NCI-H460 (cell line): ENCODE data around the gene PLEKHH2. TPM values are rescaled to one million over a fixed set of nuclear protein-coding genes. Genes with fewer than 3 reads are reported as not detected.
A peak's percentile ranks its signal among the peaks of the same experiment; 100 is the strongest.
"Not testable (repeated sequence)": the region's sequence is repeated elsewhere in the genome, so short reads cannot be mapped to it uniquely, and the experiment has no call there.

Experiments
- DNase-seq: peaks from one replicate; pipeline ENCODE4 v3.0.0-alpha.2; 2016; ENCODE audit warnings: low read depth; ENCODE audit errors: extremely low read depth
- polyA plus RNA-seq: library from polyadenylated mRNA; depleted of rRNA; stranded (reverse); fragments of >200 nt; gene quantifications from 2 replicates; pipeline ENCODE4 v1.2.3, GENCODE V29; 2014; cell fraction: nucleus; rRNA removed
- total RNA-seq: library from RNA; depleted of rRNA; stranded (reverse); fragments of >200 nt; shearing (Covaris generic); gene quantifications from 2 replicates; pipeline ENCODE4 v1.2.3, GENCODE V29; 2014; rRNA removed

Gene PLEKHH2
- 1.8 and 2.1 TPM in 2 replicates for total RNA-seq
- polyA plus RNA-seq: 4.4 and 9.3 TPM in 2 replicates

- DNase-seq: peak; percentile 81
Observed at GRCh38 chr2:43637030-43637803, at the start of gene PLEKHH2. PLEKHH2 (plus strand) TSS chr2:43637260; CDS start chr2:43644674, 7,414 bp downstream.

GRCh38 chr2:43592443-43592842 is 44.6 kb upstream of the PLEKHH2 start:
- no peak for DNase-seq

DNA sequence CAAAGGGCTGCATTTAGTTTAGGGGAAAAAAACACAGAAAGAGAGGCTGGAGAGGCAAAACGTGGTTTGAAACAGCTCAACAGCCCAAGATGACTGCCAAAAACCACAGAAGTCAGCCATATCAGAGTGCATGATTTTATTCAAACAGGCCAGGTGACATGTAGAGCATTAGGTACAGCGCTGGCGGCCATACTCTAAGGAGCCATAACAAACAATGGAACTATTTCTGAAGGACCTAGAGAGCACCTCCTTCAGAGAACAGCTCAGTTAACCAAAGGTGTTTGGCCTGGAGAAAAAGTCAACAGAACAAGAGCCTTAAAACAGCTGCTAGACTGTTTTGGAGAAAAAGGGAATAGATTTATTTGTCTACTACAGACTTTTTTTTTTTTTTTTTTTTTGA is 43.8 kb upstream of the PLEKHH2 start:
- no peak for DNase-seq

GRCh38 chr2:43594875-43595274 is 42.2 kb upstream of the PLEKHH2 start:
- DNase-seq: no peak

- DNase-seq: peak; percentile 100
Observed at GRCh38 chr2:43595603-43596412, 41.3 kb upstream of the PLEKHH2 start, which contains the start of gene THADA. THADA (minus strand) TSS chr2:43596038; CDS start chr2:43592392, 3,646 bp downstream.

- not testable (repeated sequence) for DNase-seq
Observed at GRCh38 chr2:43600596-43600995, 36.5 kb upstream of the PLEKHH2 start.

DNA sequence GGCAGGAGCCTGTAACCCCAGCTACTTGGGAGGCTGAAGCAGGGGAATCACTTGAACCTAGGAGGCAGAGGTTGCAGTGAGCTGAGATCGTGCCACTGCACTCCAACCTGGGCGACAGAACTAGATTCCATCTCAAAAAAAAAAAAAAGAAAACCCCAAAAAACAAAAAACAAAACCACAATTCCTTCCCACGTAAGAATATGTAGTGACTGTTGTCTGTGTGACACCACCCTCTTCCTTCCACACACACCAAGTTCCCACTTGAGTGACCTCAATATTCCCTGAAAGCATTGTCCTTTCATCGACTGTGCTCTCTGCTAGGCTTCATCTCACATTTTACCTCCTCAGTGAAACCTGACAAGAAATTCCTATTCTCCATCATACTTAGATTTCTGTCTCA is 32.4 kb upstream of the PLEKHH2 start:
- DNase-seq: no peak

DNA sequence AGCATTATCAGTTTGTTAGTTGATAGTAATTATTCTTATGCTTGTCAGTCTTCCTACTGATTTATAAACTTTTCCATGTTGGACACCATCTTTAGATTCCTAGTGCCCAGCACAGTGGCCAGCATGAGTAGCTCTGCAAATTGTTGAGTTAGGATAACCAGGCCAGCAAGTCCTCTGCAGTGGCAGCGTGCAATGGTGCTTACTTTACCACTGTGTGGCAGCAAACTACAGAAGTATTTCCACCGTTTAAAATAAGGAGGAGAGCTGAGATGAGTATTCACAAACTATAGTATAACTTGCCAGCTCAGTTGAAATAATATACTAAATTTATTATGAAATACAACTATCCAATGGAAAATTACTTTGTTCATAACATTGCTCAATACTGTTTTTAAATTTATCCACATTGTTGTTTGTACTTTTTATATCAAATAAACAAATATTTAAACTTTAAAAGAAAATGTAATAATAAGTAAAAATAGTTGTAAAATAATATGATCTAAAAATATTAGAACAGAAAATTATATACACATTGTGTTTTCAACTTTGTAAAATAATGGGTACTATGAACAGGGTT is 31.9 kb upstream of the PLEKHH2 start:
- peak; percentile 57 for DNase-seq

- DNase-seq: no peak
Observed at GRCh38 chr2:43605851-43606250, 31.2 kb upstream of the PLEKHH2 start.

DNA sequence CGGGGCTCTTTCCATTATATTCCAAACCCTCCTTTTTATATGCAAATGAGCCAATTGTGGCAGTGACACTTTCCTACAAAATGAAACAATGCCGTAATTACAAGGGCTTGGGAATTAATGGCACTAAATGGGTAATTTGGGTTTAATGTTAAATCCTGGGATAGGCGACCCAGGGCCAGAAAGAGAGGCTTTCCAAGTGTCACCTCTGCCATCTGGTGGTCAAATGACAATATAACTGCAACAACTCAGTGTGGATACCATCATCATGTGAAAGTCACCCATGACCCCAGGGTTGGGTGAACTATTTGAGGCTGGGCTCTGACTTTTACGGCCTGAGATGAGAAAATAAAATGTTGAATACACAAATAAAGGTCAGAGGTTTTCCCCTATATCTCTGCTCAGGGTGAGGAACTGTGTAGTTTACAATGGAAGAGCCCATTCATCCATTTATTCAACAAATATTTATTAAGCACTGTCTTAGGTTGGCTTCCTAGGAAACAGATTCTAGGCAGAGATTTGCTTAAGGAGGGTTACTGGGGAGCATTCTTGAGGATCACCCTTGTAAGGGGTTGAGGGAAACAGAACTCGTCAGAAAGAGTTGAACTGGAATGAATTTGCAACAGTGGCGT is 27.7 kb upstream of the PLEKHH2 start:
- DNase-seq: peak; percentile 66

DNA sequence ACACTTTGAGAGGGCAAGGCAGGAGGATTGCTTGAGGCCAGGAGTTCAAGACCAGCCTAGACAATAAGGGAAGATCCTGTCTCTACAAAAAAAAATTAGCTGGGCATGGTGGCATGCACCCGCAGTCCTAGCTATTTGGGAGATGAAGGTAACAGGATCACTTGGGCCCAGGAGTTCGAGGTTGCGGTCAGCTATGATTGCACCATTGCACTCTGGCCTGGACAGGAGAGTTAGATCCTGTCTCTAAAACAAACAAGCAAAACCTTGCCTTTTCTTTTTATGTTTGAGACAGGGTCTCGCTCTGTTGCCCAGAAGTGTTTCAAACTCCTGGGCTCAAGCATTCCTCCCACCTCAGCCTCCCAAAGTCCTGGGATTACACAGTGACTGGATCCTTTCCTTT is 26.7 kb upstream of the PLEKHH2 start:
- no peak for DNase-seq

GRCh38 chr2:43611987-43612894 is 24.8 kb upstream of the PLEKHH2 start:
- DNase-seq: peak; percentile 79

DNA sequence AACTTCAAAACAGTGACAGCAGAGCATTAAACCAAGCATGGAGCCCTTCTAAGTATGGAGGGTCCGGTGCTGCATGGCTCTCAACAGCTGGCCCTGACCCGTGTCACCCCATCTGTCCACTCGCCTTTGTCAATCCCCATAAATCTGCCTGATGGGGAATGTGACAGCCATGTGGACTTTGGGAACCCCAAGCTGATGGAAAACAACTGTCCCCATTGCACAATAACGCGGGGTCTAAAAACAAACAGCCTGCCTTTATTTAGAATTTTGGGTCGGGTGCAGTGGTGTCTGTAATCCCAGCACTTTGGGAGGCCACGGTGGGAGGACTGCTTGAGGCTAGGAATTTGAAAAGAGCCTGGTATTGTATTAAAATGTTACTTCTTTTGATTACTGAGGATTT is 24.1 kb upstream of the PLEKHH2 start:
- DNase-seq: no peak

DNA sequence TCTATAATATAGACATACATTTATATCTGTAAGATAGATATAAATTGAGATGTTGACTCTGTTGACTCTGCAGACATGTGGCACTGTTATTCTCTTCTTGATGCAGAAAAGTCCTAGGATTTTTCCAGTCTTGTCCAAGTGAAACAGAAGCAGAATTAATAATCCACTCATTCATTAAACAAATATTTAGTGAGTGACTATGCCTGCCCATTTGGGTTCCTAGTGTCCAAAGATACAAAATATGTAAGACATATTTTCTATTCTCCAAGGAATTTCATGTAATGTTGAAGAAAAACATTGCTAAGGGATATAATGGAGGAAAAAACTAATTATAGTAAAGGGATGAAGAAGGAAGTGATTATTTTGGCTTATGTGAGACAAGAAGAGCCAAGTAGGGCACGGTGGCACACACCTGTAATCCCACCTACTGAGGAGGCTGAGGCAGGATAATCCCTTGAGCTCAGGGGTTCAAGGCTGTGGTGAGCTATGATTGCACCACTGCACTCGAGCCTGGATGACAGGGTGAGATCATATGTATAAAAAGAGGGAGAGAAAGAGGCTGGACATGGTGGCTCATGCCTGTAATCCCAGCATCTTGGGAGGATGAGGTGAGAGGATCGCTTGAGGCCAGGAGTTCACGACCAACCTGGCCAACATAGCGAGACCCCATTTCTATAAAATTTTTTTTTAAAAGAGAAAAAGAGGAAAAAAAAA is 19.9 kb upstream of the PLEKHH2 start:
- no peak for DNase-seq

DNA sequence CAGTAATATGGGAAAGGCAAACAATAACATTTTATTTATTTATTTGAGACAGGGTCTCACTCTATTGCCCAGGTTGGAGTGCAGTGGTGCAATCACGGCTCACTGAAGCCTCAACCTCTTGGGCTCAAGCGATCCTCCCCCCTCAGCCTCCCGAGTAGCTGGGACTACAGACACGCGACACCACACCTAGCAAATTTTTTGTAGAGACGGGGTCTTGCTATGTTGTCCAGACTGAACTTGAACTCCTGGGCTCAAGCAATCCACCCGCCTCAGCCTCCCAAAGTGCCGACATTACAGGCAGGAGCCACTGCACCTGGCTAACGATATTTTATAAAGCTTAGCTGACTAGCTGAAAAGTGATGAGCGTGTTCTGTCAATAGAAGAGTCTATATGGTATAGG is 17.5 kb upstream of the PLEKHH2 start:
- DNase-seq: no peak

- DNase-seq: no peak
Observed at GRCh38 chr2:43622931-43623451, 14.1 kb upstream of the PLEKHH2 start.

GRCh38 chr2:43631618-43632317 is 5.3 kb upstream of the PLEKHH2 start:
- DNase-seq: no peak

GRCh38 chr2:43634604-43635306 is 2.3 kb upstream of the PLEKHH2 start:
- peak; percentile 38 for DNase-seq
